Right ventricle myocardium superior (tissue), 1 donor: ENCODE results near the gene SKOR1. TPM values are rescaled to one million over a fixed set of nuclear protein-coding genes. Genes with fewer than 3 reads are reported as not detected.

Experiments used
- ATAC-seq: fragments of 200-7000 bp; cut with Tn5 transposase; one replicate; pipeline ENCODE4 v1.9.1; 2020; ENCODE audit warnings: mild to moderate bottlenecking; ENCODE audit not compliant: poor library complexity
- DNase-seq: peaks from one replicate; pipeline ENCODE4 v3.0.0-alpha.2; 2020
- intact Hi-C: fragments of 100-400 bp; cut with DNase I; formaldehyde crosslinking; loops from one replicate; pipeline ENCODE4 v1.11.2; 2022
- total RNA-seq: library from RNA; stranded (reverse); fragmentation: NEBNext Ultra II Directional; extraction: Animal tissue kit (Norgen Biotek cat#: 25700); gene quantifications from one replicate; pipeline ENCODE4 v1.2.1, GENCODE V29; 2021
- donor health status: DM: no; HTN: yes; CAD: no; lungs with severe emphysema.

The SKOR1 gene
- total RNA-seq, 1 donor from 2014 or later: 0.11 TPM

GRCh38 chr15:67809441-67809840, 15.9 kb upstream of the SKOR1 start:
- intact Hi-C loops: no loop called here
- ATAC-seq (no peak), DNase-seq (no peak)

- DNase-seq (no peak), ATAC-seq (no peak)
- intact Hi-C loops: no loop called here
These were observed 15.4 kb upstream of the SKOR1 start for GRCh38 chr15:67809866-67810265.

GRCh38 chr15:67812241-67812644, 13.1 kb upstream of the SKOR1 start:
- ATAC-seq (no peak), DNase-seq (no peak)
- intact Hi-C loops: no loop called here

- DNase-seq (no peak), ATAC-seq (no peak)
- intact Hi-C loops: no loop called here
These were observed 12.1 kb upstream of the SKOR1 start for GRCh38 chr15:67813104-67813634.

- intact Hi-C loops: no loop called here
- no peak for ATAC-seq
- DNase-seq: no peak
These were observed 10.2 kb upstream of the SKOR1 start for GRCh38 chr15:67815036-67815592.

GRCh38 chr15:67816668-67817067, 8.6 kb upstream of the SKOR1 start:
- DNase-seq (no peak), ATAC-seq (no peak)
- intact Hi-C loops: no loop called here

- DNase-seq (no peak), ATAC-seq (no peak)
- intact Hi-C loops: no loop called here
These were observed 6.8 kb upstream of the SKOR1 start for GRCh38 chr15:67818464-67818863.

GRCh38 chr15:67819636-67820035, 5.7 kb upstream of the SKOR1 start:
- ATAC-seq (no peak), DNase-seq (no peak)
- intact Hi-C loops: no loop called here

GRCh38 chr15:67820122-67820991, 5.0 kb upstream of the SKOR1 start:
- DNase-seq (no peak), ATAC-seq (no peak)
- intact Hi-C loops: no loop called here

- ATAC-seq (peak; percentile 85), DNase-seq (peak; percentile 76)
- intact Hi-C loops: no loop called here
These were observed 4.1 kb upstream of the SKOR1 start for GRCh38 chr15:67820992-67821783.

GRCh38 chr15:67821784-67822440, 3.4 kb upstream of the SKOR1 start:
- DNase-seq (no peak), ATAC-seq (no peak)
- intact Hi-C loops: no loop called here

- no peak for ATAC-seq
- intact Hi-C loops: no loop called here
- no peak for DNase-seq
These were observed 2.6 kb upstream of the SKOR1 start for GRCh38 chr15:67822537-67823313.

GRCh38 chr15:67823314-67824196, 1.8 kb upstream of the SKOR1 start:
- no peak for DNase-seq
- ATAC-seq: no peak

GRCh38 chr15:67824197-67824968, 926 bp upstream of the SKOR1 start:
- ATAC-seq (no peak), DNase-seq (no peak)
- intact Hi-C loops: no loop called here

More at GRCh38 chr15:67823314-67824196, 1.8 kb upstream of the SKOR1 start:
- intact Hi-C loops: no loop called here

- DNase-seq (no peak), ATAC-seq (no peak)
- intact Hi-C loops: no loop called here
These were observed 790 bp downstream of the SKOR1 start for GRCh38 chr15:67825881-67826716.
